ENCODE results near the gene CYP4F22. TPM values are rescaled to one million over a fixed set of nuclear protein-coding genes. Genes with fewer than 3 reads are reported as not detected.
"Not testable (repeated sequence)": the region's sequence is repeated elsewhere in the genome, so short reads cannot be mapped to it uniquely, and the experiment has no call there.

Gene CYP4F22
- total RNA-seq, 1 donor from 2014 or later = not detected

DNA sequence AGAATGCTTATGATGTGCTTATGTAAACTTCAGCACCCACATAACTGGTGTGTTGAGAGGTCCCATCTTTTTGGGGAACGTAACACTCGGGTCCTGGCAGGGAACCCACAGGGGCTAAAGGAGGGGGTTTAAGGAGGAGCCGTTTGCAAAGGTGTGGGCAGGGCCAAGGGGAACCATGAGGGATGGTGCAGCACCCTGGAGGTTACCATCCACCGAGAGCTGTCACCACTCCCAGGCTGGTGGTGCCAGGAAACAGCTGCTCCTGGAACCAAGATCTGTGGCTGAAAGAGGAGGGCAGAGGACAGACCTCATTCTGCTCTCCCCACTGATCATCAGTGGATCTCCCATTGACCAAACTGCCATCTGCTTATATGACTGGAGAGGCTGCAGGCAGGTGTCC is 83.5 kb downstream of the CYP4F22 start:
- ChIA-PET POLR2A (no interaction called here), CTCF (no interaction called here)
- Mint-ChIP-seq H3K9me3 (peaks cover 5% of the 10 kb centered on the region), H3K27ac (no peak overlapping the region), H3K27me3 (peaks cover 34% of the 10 kb centered on the region), H3K4me3 (no peak overlapping the region), H3K4me1 (no peaks in the 10 kb centered on the region), H3K36me3 (ENCODE audit: low read depth) (no peaks in the 10 kb centered on the region)
- no peak for DNase-seq
- intact Hi-C loops (cut with micrococcal nuclease) = no loop called here
- no peak for ATAC-seq (ENCODE audit: low read depth)
- TF ChIP-seq, protein P1, sequence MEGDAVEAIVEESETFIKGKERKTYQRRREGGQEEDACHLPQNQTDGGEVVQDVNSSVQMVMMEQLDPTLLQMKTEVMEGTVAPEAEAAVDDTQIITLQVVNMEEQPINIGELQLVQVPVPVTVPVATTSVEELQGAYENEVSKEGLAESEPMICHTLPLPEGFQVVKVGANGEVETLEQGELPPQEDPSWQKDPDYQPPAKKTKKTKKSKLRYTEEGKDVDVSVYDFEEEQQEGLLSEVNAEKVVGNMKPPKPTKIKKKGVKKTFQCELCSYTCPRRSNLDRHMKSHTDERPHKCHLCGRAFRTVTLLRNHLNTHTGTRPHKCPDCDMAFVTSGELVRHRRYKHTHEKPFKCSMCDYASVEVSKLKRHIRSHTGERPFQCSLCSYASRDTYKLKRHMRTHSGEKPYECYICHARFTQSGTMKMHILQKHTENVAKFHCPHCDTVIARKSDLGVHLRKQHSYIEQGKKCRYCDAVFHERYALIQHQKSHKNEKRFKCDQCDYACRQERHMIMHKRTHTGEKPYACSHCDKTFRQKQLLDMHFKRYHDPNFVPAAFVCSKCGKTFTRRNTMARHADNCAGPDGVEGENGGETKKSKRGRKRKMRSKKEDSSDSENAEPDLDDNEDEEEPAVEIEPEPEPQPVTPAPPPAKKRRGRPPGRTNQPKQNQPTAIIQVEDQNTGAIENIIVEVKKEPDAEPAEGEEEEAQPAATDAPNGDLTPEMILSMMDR (IDR thresholded peaks at IDR 0.05) = no peak

DNA sequence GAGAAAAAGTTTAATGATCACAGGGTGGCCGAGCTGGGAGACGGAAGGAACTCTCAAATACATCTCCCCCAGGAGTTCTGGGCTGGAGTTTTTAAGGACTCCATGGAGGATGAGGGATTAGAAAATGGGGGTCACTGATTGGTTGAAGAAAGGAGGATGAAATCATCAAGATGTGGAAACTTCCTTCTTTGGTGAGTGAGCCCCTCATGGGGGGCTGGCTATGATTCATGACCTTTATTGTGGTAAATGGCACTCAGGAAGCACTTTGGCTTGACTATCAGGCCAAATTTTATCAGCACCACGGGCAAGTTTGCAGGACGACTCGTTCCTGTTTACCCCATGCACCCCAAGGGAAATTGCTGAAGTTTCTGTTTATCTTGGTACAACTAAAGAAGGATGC is 84.2 kb downstream of the CYP4F22 start:
- H3K9me3 Mint-ChIP-seq; intact Hi-C loops (cut with micrococcal nuclease); H3K4me3 Mint-ChIP-seq; H3K4me1 Mint-ChIP-seq; DNase-seq; H3K36me3 Mint-ChIP-seq (ENCODE audit: low read depth); POLR2A ChIA-PET; ATAC-seq (ENCODE audit: low read depth); H3K27ac Mint-ChIP-seq; CTCF ChIA-PET: not testable (repeated sequence)
- H3K27me3 Mint-ChIP-seq = peaks cover 34% of the 10 kb centered on the region

DNA sequence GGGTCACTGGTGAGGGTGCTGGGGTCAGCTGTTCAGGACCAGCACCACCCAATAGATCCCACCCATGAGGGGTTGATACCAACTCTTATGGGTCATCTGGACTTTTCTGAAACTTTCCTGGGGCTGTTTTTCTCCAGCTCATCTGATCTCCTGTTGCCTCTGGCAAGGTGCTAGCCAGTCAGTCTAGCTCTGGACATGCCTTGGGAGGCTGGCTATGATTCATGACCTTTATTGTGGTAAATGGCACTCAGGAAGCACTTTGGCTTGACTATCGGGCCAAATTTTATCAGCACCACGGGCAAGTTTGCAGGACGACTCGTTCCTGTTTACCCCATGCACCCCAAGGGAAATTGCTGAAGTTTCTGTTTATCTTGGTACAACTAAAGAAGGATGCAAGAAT is 85.4 kb downstream of the CYP4F22 start:
- intact Hi-C loops (cut with micrococcal nuclease); H3K27ac Mint-ChIP-seq; ATAC-seq (ENCODE audit: low read depth); H3K4me3 Mint-ChIP-seq; CTCF ChIA-PET; POLR2A ChIA-PET; H3K4me1 Mint-ChIP-seq; H3K36me3 Mint-ChIP-seq (ENCODE audit: low read depth); H3K9me3 Mint-ChIP-seq; DNase-seq: not testable (repeated sequence)
- H3K27me3 Mint-ChIP-seq = peaks cover 26% of the 10 kb centered on the region

DNA sequence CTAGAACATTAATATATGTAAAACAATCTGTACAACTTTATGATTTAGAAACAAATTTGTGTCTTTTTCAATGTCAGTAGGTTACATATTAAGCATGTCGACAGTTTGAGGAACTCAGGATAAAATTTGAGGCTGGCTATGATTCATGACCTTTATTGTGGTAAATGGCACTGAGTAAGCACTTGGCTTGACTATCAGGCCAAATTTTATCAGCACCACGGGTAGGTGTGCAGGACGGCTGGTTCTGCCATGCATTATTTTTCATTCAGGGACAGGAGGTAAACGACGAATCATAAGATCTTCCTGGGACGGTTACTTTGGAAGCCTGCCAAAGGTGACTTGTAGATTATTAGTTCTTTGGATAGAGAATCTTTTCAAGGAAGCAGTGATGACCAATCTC is 86.7 kb downstream of the CYP4F22 start:
- Mint-ChIP-seq H3K4me3 (no peak overlapping the region), H3K27me3 (peaks cover 22% of the 10 kb centered on the region), H3K4me1 (no peaks in the 10 kb centered on the region), H3K9me3 (peaks cover 5% of the 10 kb centered on the region), H3K36me3 (ENCODE audit: low read depth) (no peaks in the 10 kb centered on the region), H3K27ac (no peak overlapping the region)
- POLR2A ChIA-PET = no interaction called here
- CTCF ChIA-PET = no interaction called here
- DNase-seq (no peak), ATAC-seq (ENCODE audit: low read depth) (no peak)
- TF ChIP-seq, protein P1 (IDR thresholded peaks at IDR 0.05) = no peak
- intact Hi-C loops (cut with micrococcal nuclease) = no loop called here

Other genes with a start within 250 kb of the CYP4F22 start
- gene BRD4, start 176.0 kb upstream of the CYP4F22 start, total RNA-seq = 144 and 164 TPM in 2 replicates
- 74.8 and 79.0 TPM in 2 replicates for gene AKAP8, start 128.7 kb upstream of the CYP4F22 start, total RNA-seq
- gene AKAP8L, start 89.5 kb upstream of the CYP4F22 start, total RNA-seq = 126 and 163 TPM in 2 replicates
- gene WIZ, start 58.6 kb upstream of the CYP4F22 start, total RNA-seq = 32.6 and 34.1 TPM in 2 replicates
- 76.2 and 89.3 TPM in 2 replicates for gene RASAL3, start 44.0 kb upstream of the CYP4F22 start, total RNA-seq
- not detected in 2 replicates for gene PGLYRP2, start 29.0 kb upstream of the CYP4F22 start, total RNA-seq
- gene CYP4F8, start 106.7 kb downstream of the CYP4F22 start, total RNA-seq = not detected in 2 replicates
- gene CYP4F3, start 132.4 kb downstream of the CYP4F22 start, total RNA-seq = not detected in 2 replicates
- gene CYP4F12, start 164.6 kb downstream of the CYP4F22 start, total RNA-seq = not detected in 2 replicates
- not detected in 2 replicates for gene OR10H2, start 219.5 kb downstream of the CYP4F22 start, total RNA-seq
- not detected in 2 replicates for gene OR10H3, start 229.5 kb downstream of the CYP4F22 start, total RNA-seq

Measured in activated B cell treated with CpG ODN at 0.5 μM for 24 hours (primary cell).